GM03348 (cell line): ENCODE results near the gene LRAT.

Experiments
- DNase-seq: peaks from one replicate; pipeline ENCODE4 v3.0.0; 2012; ENCODE audit warnings: low spot score

Gene LRAT

DNA sequence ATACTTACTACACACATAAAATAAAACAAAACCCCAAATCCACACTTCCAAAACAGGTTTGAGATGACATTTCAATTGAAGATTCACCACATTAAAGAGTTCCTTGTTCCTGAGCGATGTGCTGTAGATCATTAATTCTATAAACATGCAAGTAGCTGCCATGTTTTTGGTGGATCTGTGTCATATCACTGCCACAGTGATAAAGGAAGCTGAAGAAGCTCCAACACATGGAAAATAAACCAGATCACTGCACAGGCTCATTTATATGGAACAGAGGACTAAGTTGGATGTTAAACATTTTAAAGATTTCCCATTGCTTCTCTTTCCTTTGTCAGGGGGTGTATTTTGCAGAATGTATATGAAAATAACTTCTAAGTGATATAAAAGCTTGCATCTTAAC is 34.5 kb downstream of the LRAT start:
- no peak for DNase-seq

DNA sequence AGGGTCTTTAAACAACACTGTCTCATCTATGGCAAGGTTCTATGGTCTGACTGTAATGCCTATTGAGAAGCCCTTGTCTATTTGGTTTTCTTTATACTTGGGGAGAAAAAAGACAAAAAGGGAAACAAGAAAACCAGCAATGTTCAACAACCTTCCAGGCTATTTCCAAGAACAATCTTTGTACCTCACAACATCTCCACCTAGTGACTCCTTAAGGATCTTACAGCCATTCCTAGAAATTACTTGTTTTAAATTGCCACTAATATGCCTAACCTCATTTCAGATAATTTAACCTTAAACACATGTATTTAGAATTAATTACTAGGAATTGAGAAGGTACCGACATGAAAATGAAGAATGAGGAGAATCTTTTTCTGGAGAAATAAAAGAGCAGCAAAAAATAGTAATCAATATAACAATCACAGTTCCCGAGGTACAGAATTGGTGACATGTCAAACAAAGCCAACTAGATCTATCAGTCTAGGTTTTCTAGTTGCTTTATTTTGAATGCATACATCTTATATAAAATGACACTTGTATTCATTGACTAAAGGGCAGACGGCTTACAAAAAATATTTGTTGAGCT is 35.7 kb downstream of the LRAT start:
- peak; percentile 66 for DNase-seq

DNA sequence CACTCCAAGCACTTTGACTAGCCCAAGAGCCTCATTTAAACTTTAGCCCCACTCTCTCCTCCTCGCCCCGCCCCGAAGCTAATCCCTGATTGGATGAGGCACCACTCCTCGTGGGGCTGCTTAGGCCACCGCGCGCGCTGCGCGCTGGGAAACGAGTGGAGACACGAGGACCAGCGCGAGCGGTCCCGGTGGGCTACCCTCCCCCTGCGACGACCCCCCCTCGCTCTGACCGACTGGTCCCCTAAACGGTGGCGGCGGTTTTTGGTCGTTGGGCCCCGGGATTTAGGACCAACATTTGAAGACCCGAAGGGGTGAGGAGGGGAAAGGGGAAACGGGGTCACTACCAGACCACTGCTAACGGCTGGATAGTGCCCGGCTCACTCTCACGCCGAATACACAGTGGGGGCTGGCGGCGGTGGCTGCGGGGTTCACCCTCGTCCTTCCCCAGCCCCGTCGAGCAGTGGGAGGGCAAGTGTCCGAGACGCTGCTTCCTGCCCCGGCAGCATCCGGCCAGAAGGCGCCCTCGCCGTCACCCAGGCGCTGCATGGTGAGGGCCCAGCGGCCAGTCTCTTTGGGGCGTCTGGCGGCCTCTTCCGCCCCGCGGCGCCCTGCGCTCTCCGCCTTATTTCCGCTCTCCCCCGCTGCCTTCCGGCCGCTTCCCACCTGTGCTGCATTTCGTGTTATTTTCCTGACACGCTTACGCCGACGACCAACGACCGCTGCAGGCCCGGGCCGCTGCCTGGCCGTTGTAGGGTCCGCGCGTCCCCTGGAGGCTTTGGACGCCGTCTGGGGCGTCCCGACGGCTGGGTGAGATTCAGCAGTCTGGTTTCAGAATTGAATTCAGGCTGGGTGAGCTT is 37.6 kb downstream of the LRAT start, which contains the start of gene RBM46:
RBM46 (plus strand) TSS at position 147 of the 857 bp plus-strand sequence. CDS start 15,481 bp downstream, outside the sequence.
- peak; percentile 5 for DNase-seq

DNA sequence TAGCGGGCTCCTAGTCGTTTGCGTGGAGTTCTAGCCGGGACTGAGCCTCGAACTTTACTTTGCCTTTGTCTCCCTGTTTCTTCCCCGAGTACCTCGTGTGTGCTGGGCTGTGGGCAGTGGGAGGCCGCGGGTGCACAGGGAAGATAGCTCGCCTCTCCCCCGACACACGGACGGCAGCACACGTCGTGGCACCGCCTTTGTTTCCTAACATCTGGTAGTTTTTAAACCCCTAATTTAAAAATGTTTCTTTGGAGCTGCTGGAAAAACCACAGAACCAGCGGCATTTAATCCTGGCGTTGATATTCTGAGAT is 38.1 kb downstream of the LRAT start:
- peak; percentile 4 for DNase-seq
